HuH-7.5 (cell line): ENCODE data around the gene ATP2A1.
"Not testable (repeated sequence)": the region's sequence is repeated elsewhere in the genome, so short reads cannot be mapped to it uniquely, and the experiment has no call there.

Source experiments
- DNase-seq: peaks from one replicate; pipeline ENCODE4 v3.0.0; 2011; ENCODE audit warnings: low spot score

ATP2A1 gene

DNA sequence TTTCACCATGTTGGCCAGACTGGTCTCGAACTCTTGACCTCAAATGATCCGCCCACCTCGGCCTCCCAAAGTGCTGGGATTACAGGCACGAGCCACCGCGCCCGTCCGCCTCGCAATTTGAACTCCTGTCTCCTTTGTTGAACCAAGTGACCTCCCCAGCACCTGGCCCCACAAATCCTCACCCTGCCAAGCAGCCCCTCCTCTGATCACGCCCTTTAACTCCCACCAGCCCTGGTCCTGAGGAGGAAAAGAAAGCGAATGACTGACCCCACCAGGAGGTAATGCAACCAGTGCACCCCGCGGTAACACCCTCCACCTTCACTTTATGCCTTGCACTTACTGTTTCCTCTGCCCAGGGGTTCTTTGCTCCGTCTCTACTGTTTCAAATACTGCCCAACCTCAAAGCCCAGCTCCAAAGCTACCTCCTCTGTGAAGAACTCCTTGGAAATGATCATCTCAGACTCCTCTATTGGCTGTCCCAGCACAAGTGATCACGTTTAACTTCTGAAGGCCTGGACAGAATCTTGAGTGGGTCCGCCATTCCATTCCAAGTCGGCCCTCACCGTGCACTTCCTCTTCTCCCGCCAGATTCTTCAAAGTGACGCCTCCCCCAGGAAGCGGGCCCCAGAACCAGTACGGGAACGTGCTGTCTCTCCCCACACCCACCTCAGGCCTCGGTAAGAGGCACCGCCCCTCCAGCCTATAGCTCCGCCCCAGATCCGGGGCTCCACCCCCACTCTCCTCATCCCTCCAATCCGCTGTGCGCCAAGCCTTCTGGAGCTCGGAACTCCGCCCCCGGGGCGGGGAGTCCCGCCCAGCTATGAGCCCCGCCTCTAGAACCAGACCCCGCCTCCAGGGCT lies 57.9 kb downstream of the ATP2A1 start:
- peak; percentile 48 for DNase-seq

- no peak for DNase-seq
These were observed 58.5 kb downstream of the ATP2A1 start for GRCh38 chr16:28936784-28937155.

DNA sequence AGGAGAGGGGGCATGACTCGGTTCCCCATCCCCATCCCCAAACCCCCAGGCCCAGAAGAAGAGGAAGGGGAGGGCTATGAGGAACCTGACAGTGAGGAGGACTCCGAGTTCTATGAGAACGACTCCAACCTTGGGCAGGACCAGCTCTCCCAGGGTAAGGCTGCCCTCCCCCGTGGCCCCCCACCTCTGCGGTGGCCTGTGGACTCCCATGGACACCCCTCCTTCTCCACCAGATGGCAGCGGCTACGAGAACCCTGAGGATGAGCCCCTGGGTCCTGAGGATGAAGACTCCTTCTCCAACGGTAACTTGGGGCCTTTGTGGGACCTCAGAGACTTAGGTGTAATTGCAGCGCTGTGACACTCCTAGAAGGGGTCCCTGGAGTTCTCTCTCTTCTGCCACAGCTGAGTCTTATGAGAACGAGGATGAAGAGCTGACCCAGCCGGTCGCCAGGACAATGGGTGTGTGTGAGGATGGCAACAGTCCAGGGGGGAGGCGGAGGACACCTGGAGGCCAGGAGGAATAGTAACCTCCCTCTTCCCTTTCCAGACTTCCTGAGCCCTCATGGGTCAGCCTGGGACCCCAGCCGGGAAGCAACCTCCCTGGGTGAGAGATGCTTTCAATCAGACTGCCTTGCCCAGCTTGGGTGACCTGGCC lies 59.1 kb downstream of the ATP2A1 start:
- DNase-seq: no peak

GRCh38 chr16:28938721-28939120 lies 60.4 kb downstream of the ATP2A1 start:
- DNase-seq: no peak

DNA sequence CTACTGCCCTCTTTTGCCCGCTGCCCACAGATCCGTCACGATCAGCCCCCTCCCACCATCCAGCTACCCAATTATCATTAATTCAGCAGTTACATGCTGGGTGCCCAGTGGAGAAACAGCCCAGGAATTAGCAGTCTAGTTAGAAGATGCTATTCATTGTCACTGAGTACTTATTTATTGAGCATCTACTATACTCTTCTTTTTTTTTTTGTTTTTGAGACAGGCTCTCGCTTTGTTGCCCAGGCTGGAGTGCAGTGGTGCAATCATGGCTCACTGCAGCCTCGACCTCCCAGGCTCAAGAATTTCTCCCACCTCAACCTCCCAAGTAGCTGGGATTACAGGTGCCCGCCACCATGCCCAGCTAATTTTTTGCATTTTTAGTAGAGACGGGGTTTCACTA lies 61.5 kb downstream of the ATP2A1 start:
- DNase-seq: not testable (repeated sequence)

GRCh38 chr16:28943281-28943680 lies 65.0 kb downstream of the ATP2A1 start:
- DNase-seq: no peak

- DNase-seq: no peak
These were observed 68.4 kb downstream of the ATP2A1 start for GRCh38 chr16:28946681-28947080.

DNA sequence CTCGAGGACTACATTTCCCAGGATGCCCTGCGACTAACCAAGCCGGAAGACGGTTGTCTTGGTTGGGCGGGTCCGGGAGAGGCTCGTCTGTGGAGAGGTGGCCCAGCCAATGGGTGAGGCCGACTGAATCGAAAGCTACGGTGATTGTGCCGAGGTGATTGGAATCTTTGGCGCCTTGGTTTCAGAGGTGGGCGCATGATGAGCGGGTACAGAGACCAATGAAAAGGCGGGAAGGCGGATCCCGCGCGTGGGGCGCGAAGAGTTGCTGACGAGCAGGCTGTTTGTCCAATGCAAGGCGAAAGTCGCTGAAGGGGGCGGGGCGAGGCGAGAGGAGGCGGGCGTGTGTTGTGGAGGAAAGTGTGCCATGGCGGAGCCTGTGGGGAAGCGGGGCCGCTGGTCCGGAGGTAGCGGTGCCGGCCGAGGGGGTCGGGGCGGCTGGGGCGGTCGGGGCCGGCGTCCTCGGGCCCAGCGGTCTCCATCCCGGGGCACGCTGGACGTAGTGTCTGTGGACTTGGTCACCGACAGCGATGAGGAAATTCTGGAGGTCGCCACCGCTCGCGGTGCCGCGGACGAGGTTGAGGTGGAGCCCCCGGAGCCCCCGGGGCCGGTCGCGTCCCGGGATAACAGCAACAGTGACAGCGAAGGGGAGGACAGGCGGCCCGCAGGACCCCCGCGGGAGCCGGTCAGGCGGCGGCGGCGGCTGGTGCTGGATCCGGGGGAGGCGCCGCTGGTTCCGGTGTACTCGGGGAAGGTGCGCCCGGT lies 72.5 kb downstream of the ATP2A1 start, which contains the start of gene NFATC2IP:
NFATC2IP (plus strand) TSS at position 290 of the 762 bp plus-strand sequence; CDS start at position 365, 75 bp downstream.
- DNase-seq: peak; percentile 95

DNA sequence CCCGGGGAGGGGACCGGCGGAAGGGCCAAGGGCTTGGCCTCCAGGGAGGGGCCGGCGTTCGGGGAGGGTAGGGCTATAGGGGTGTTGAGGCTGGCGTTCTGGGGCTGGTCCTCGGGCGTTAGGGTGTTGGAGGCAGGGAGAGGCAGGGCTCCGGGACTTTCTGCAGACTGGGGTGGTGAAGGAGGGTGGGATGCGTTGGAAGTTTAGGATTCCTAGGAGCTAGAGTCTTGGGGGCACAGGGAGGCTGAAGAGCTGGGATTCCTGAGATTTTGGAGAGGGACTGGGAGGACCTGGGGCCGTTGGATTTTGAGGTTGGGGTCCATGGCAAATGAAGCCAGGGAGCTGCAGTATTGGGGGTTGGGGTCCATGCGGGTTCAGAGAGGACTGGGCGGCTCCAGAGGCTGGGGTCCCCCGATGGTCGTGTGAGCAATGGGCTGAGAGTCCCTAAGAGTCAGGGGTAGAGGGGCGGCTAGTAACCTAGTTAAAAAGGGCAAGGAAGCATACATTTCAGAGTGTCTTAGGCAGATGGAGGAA lies 73.2 kb downstream of the ATP2A1 start:
- no peak for DNase-seq
